WTC11 (cell line): Measurements from ENCODE around the gene PPOX. TPM values are rescaled to one million over a fixed set of nuclear protein-coding genes. Genes with fewer than 3 reads are reported as not detected.
A peak's percentile ranks its signal among the peaks of the same experiment; 100 is the strongest.

ENCODE experiments used
- ATAC-seq: fragments of 200-7000 bp; cut with Tn5 transposase; 2 replicates; pipeline ENCODE4 v1.10.0; 2021; ENCODE audit warnings: mild to moderate bottlenecking, moderate library complexity
- CTCF ChIA-PET: fragments of 300-600 bp; sonication (Branson Sonifier 250); formaldehyde crosslinking; loops from one replicate; lab custom pipeline; 2021; ENCODE audit warnings: antibody characterized with exemption; lab: Charles Lee
- POLR2A ChIA-PET: fragments of 350-600 bp; sonication (Branson Sonifier 250); formaldehyde crosslinking; loops from one replicate; lab custom pipeline; 2021; ENCODE audit warnings: antibody characterized with exemption; lab: Charles Lee
- DNase-seq: peaks from one replicate; pipeline ENCODE4 v3.0.0; 2021; ENCODE audit warnings: low spot score
- H3K27ac Mint-ChIP-seq: 2 replicates; pipeline ENCODE4 v1.8.0; 2021; ENCODE audit warnings: mixed read lengths
- H3K27me3 Mint-ChIP-seq: 2 replicates; pipeline ENCODE4 v1.8.0; 2021; ENCODE audit warnings: low read depth, mild to moderate bottlenecking, moderate library complexity, mixed read lengths
- H3K36me3 Mint-ChIP-seq: 2 replicates; pipeline ENCODE4 v1.8.0; 2021; ENCODE audit warnings: mixed read lengths
- H3K4me1 Mint-ChIP-seq: 2 replicates; pipeline ENCODE4 v1.8.0; 2022; ENCODE audit warnings: mixed read lengths
- H3K4me3 Mint-ChIP-seq: 2 replicates; pipeline ENCODE4 v1.8.0; 2021; ENCODE audit warnings: mild to moderate bottlenecking, moderate library complexity, mixed read lengths
- H3K9me3 Mint-ChIP-seq: 2 replicates; pipeline ENCODE4 v1.8.0; 2021; ENCODE audit warnings: mixed read lengths
- AFF4 ChIP-seq: sonication (generic); formaldehyde crosslinking; IDR thresholded peaks from 2 replicates; pipeline ENCODE4 v1.8.1; 2023; ENCODE audit warnings: mild to moderate bottlenecking, missing genetic modification reagents, borderline replicate concordance
- CBFB ChIP-seq: sonication (generic); formaldehyde crosslinking; IDR thresholded peaks from 2 replicates; pipeline ENCODE4 v1.8.1; 2022; ENCODE audit warnings: mild to moderate bottlenecking, low read depth, missing genetic modification reagents
- EMX1 ChIP-seq: fragments of 250-450 bp; sonication (Bioruptor Pico); IDR thresholded peaks from 2 replicates; pipeline ENCODE4 v1.8.0; 2021; ENCODE audit warnings: mild to moderate bottlenecking
- NFATC4 ChIP-seq: fragments of 250-450 bp; sonication (Bioruptor Pico); IDR thresholded peaks from 2 replicates; pipeline ENCODE4 v1.9.0; 2021; ENCODE audit warnings: mild to moderate bottlenecking
- NFE2L1 ChIP-seq: sonication (generic); formaldehyde crosslinking; IDR thresholded peaks from 2 replicates; pipeline ENCODE4 v1.8.1; 2023; ENCODE audit warnings: missing genetic modification reagents
- NR3C1 ChIP-seq: sonication (generic); formaldehyde crosslinking; conservative IDR thresholded peaks from 2 replicates; pipeline ENCODE4 v1.8.1; 2023; ENCODE audit warnings: low read depth, mild to moderate bottlenecking, missing genetic modification reagents
- SMAD4 ChIP-seq: sonication (generic); formaldehyde crosslinking; IDR thresholded peaks from 2 replicates; pipeline ENCODE4 v1.8.0; 2022; ENCODE audit warnings: mild to moderate bottlenecking, missing genetic modification reagents
- SOX15 ChIP-seq: fragments of 250-450 bp; sonication (Bioruptor Pico); IDR thresholded peaks from 2 replicates; pipeline ENCODE4 v1.9.0; 2021; ENCODE audit warnings: mild to moderate bottlenecking
- STAT6 ChIP-seq: sonication (generic); formaldehyde crosslinking; conservative IDR thresholded peaks from 2 replicates; pipeline ENCODE4 v1.8.1; 2023; ENCODE audit warnings: mild to moderate bottlenecking, low read depth, missing genetic modification reagents, moderate library complexity
- ZNF671 ChIP-seq: fragments of 250-450 bp; sonication (Bioruptor Pico); IDR thresholded peaks from 2 replicates; pipeline ENCODE4 v1.8.0; 2021; ENCODE audit warnings: mild to moderate bottlenecking
- ZSCAN18 ChIP-seq: fragments of 250-450 bp; sonication (Bioruptor Pico); IDR thresholded peaks from 2 replicates; pipeline ENCODE4 v2.1.2; 2022; ENCODE audit warnings: mild to moderate bottlenecking, moderate library complexity
- total RNA-seq: library from RNA; stranded (reverse); gene quantifications from 3 replicates; pipeline ENCODE4 v1.2.3, GENCODE V29; 2021
- TF ChIP-seq, protein P1 (sequence below): sonication (generic); formaldehyde crosslinking; IDR thresholded peaks from 2 replicates; pipeline ENCODE4 v1.8.0; 2022; ENCODE audit warnings: missing genetic modification reagents
- TF ChIP-seq, protein P2 (sequence below): fragments of 250-450 bp; sonication (Bioruptor Pico); IDR thresholded peaks from 2 replicates; pipeline ENCODE4 v1.9.0; 2021; ENCODE audit warnings: mild to moderate bottlenecking, borderline replicate concordance
- TF ChIP-seq, protein P3 (sequence below): sonication (generic); formaldehyde crosslinking; IDR thresholded peaks from 2 replicates; pipeline ENCODE4 v1.8.0; 2022; ENCODE audit warnings: mild to moderate bottlenecking, missing genetic modification reagents
- TF ChIP-seq, protein P4 (sequence below): sonication (generic); formaldehyde crosslinking; IDR thresholded peaks from 2 replicates; pipeline ENCODE4 v1.8.0; 2022; ENCODE audit warnings: mild to moderate bottlenecking, missing genetic modification reagents

Gene PPOX
- total RNA-seq, 1 experiment from 2014 or later: 44.8 TPM

DNA sequence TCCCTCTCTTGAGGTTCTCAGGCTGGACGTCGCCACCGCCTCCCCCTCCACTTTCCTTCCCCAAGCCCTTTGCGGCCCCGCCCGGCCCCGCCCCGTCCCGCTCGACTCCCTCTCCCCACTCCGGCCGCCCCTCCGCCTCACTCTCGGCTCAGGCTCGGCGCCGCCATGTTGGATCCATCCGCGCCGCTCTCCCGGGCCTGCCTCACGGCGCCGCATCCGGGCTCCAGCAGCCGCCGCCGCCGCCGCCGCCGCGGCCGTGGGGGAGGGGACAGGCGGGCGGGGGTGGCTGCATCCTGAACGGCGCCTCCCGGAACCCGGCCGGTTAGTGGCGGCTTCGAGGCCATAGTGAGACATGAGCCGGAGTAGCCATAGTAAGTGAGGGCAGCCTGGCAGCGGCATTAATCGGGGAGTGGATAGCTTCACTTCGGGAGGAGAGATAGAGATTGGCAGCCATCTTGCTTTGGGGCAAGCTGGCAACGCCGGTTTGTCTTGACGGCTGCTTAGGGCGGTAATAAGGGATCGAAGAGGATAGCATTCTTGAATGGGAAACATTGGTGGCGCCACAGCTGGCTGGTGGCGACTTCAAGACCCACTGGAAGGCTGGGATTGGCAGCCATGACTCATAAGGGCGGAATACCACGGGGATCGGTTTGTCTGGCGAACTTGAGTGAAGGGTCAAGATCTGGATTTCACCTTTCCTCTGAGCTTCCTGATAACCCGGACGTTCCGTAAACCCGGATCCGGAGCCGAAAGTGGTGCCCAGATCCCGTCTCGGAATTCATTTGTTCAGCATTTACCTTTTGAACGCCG is 33.6 kb upstream of the PPOX start, which contains the start of gene DEDD:
DEDD (minus strand) TSS at position 258 of the 810 bp plus-strand sequence. CDS start 8,205 bp downstream, outside the sequence.
- H3K9me3 Mint-ChIP-seq: no peaks in the 10 kb centered on the region
- H3K4me3 Mint-ChIP-seq: no peak within 1 kb of the TSS
- DNase-seq (peak; percentile 90), ATAC-seq (peak; percentile 83)
- H3K4me1 Mint-ChIP-seq: peaks cover 27% of the 10 kb centered on the region
- H3K27ac Mint-ChIP-seq: peak within 1 kb of the TSS; percentile 88
- CTCF ChIA-PET: interaction anchor here (0.5 to 4.8 kb wide), 11 partner anchors 9 to 451 kb away, joined by 3 to 18 read pairs (median 4); partner anchors contain the start of genes ITLN2, KLHDC9, NIT1 and PFDN2
- no peaks in the 10 kb centered on the region for H3K27me3 Mint-ChIP-seq
- POLR2A ChIA-PET: interaction anchor here (0.6 to 2.4 kb wide), 16 partner anchors 11 to 1119 kb away, joined by 3 to 12 read pairs (median 5); partner anchors contain the start of genes F11R, ITLN2, KLHDC9 and NDUFS2
- peaks cover 23% of the 10 kb centered on the region for H3K36me3 Mint-ChIP-seq
- TF ChIP-seq SMAD4 (CRISPR knock-in tag) (no peak), AFF4 (CRISPR knock-in tag) (no peak), CBFB (CRISPR knock-in tag) (peak; percentile 64; the same call in 1 of the 2 replicates), NR3C1 (CRISPR knock-in tag) (no peak), NFATC4 (CRISPR knock-in tag) (no peak), SOX15 (CRISPR knock-in tag) (no peak), NFE2L1 (CRISPR knock-in tag) (no peak), ZNF671 (CRISPR knock-in tag) (no peak), STAT6 (CRISPR knock-in tag) (no peak), EMX1 (CRISPR knock-in tag) (no peak), ZSCAN18 (no peak)
- TF ChIP-seq, protein P1, sequence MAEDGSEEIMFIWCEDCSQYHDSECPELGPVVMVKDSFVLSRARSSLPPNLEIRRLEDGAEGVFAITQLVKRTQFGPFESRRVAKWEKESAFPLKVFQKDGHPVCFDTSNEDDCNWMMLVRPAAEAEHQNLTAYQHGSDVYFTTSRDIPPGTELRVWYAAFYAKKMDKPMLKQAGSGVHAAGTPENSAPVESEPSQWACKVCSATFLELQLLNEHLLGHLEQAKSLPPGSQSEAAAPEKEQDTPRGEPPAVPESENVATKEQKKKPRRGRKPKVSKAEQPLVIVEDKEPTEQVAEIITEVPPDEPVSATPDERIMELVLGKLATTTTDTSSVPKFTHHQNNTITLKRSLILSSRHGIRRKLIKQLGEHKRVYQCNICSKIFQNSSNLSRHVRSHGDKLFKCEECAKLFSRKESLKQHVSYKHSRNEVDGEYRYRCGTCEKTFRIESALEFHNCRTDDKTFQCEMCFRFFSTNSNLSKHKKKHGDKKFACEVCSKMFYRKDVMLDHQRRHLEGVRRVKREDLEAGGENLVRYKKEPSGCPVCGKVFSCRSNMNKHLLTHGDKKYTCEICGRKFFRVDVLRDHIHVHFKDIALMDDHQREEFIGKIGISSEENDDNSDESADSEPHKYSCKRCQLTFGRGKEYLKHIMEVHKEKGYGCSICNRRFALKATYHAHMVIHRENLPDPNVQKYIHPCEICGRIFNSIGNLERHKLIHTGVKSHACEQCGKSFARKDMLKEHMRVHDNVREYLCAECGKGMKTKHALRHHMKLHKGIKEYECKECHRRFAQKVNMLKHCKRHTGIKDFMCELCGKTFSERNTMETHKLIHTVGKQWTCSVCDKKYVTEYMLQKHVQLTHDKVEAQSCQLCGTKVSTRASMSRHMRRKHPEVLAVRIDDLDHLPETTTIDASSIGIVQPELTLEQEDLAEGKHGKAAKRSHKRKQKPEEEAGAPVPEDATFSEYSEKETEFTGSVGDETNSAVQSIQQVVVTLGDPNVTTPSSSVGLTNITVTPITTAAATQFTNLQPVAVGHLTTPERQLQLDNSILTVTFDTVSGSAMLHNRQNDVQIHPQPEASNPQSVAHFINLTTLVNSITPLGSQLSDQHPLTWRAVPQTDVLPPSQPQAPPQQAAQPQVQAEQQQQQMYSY: peak; percentile 86
- TF ChIP-seq, protein P2, sequence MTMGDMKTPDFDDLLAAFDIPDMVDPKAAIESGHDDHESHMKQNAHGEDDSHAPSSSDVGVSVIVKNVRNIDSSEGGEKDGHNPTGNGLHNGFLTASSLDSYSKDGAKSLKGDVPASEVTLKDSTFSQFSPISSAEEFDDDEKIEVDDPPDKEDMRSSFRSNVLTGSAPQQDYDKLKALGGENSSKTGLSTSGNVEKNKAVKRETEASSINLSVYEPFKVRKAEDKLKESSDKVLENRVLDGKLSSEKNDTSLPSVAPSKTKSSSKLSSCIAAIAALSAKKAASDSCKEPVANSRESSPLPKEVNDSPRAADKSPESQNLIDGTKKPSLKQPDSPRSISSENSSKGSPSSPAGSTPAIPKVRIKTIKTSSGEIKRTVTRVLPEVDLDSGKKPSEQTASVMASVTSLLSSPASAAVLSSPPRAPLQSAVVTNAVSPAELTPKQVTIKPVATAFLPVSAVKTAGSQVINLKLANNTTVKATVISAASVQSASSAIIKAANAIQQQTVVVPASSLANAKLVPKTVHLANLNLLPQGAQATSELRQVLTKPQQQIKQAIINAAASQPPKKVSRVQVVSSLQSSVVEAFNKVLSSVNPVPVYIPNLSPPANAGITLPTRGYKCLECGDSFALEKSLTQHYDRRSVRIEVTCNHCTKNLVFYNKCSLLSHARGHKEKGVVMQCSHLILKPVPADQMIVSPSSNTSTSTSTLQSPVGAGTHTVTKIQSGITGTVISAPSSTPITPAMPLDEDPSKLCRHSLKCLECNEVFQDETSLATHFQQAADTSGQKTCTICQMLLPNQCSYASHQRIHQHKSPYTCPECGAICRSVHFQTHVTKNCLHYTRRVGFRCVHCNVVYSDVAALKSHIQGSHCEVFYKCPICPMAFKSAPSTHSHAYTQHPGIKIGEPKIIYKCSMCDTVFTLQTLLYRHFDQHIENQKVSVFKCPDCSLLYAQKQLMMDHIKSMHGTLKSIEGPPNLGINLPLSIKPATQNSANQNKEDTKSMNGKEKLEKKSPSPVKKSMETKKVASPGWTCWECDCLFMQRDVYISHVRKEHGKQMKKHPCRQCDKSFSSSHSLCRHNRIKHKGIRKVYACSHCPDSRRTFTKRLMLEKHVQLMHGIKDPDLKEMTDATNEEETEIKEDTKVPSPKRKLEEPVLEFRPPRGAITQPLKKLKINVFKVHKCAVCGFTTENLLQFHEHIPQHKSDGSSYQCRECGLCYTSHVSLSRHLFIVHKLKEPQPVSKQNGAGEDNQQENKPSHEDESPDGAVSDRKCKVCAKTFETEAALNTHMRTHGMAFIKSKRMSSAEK: no peak
- TF ChIP-seq, protein P3, sequence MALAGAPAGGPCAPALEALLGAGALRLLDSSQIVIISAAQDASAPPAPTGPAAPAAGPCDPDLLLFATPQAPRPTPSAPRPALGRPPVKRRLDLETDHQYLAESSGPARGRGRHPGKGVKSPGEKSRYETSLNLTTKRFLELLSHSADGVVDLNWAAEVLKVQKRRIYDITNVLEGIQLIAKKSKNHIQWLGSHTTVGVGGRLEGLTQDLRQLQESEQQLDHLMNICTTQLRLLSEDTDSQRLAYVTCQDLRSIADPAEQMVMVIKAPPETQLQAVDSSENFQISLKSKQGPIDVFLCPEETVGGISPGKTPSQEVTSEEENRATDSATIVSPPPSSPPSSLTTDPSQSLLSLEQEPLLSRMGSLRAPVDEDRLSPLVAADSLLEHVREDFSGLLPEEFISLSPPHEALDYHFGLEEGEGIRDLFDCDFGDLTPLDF (CRISPR knock-in tag): no peak
- TF ChIP-seq, protein P4, sequence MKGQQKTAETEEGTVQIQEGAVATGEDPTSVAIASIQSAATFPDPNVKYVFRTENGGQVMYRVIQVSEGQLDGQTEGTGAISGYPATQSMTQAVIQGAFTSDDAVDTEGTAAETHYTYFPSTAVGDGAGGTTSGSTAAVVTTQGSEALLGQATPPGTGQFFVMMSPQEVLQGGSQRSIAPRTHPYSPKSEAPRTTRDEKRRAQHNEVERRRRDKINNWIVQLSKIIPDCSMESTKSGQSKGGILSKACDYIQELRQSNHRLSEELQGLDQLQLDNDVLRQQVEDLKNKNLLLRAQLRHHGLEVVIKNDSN: no peak
